GDM1 (cell line): ENCODE results near the gene SMAD5.

Experiments
- DNase-seq: peaks from one replicate; lab custom pipeline; 2025; lab: John Stamatoyannopoulos, UW

The SMAD5 gene

GRCh38 chr5:136115183-136115865, 17.3 kb upstream of the SMAD5 start:
- DNase-seq: no peak

GRCh38 chr5:136120529-136120928, 12.1 kb upstream of the SMAD5 start:
- DNase-seq: no peak

- no peak for DNase-seq
Observed at GRCh38 chr5:136123236-136123768, 9.3 kb upstream of the SMAD5 start.

DNA sequence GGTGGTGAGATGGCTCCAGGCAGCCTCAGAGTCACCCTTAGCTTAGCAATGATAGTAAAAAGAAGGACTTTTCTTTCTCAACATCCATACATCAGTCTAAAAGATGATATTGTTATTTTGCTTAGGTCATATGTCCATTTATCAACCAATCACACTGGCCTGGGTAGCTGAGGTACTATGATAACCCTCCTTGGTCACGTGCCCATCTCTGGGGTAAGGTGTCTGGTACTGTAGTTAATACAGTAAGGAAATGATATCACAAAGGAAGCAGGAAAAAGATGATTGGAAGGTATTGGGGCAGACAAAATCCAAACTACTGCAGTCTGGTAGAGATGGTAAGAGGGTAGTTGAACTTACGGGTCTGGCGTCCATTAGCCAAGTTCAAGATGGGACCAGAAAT, 5.1 kb upstream of the SMAD5 start:
- no peak for DNase-seq

- no peak for DNase-seq
Observed at GRCh38 chr5:136128481-136128880, 4.2 kb upstream of the SMAD5 start.

- no peak for DNase-seq
Observed at GRCh38 chr5:136129445-136129844, 3.2 kb upstream of the SMAD5 start.

- DNase-seq: no peak
Observed at GRCh38 chr5:136130581-136130980, 2.1 kb upstream of the SMAD5 start.

- no peak for DNase-seq
Observed at GRCh38 chr5:136132087-136132486, 558 bp upstream of the SMAD5 start.

- no peak for DNase-seq
Observed at GRCh38 chr5:136133222-136133921, 727 bp downstream of the SMAD5 start.

DNA sequence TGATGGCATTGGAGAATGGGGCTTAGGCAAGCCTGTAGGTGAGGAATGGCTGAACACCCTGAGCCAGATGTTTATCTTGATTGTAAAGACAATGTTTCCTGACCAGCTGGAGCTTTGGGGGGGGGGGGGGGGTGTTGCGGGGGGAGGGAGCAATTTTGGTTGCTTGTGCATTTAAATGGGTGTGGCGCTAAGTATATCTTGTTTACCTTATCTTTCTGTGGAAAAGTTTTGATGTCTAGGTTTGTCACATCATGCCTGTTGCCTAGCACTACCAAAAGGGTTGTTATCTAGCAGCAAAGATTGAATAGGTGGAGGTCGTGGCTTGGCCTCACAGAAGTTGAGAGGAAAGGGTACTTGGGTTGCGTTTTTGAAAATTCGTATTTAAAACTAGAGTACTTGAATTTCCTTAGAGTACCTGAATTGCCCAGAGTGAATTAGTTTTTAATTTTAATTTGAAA, 1.3 kb downstream of the SMAD5 start:
- no peak for DNase-seq

- no peak for DNase-seq
Observed at GRCh38 chr5:136134653-136135052, 2.0 kb downstream of the SMAD5 start.

DNA sequence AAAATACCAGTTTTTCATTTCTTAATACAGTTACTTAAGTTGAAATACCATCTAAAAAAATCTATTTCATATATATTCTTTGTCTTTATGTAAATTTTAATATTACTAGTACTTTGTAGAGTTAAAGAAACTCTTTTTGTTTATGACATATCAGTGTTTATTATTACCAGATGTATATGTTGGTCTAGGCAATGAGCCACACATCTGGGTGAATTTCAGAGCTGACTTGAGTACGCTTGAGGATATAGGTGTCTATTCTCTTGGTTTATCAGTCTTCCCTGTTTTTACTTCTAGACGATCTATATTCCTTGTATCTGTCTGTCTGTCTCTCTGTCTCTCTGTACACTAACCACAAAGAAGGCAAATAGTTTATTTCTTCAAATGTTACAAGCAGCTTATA, 2.9 kb downstream of the SMAD5 start:
- DNase-seq: no peak

- DNase-seq: no peak
Observed at GRCh38 chr5:136137497-136138220, 5.0 kb downstream of the SMAD5 start.

DNA sequence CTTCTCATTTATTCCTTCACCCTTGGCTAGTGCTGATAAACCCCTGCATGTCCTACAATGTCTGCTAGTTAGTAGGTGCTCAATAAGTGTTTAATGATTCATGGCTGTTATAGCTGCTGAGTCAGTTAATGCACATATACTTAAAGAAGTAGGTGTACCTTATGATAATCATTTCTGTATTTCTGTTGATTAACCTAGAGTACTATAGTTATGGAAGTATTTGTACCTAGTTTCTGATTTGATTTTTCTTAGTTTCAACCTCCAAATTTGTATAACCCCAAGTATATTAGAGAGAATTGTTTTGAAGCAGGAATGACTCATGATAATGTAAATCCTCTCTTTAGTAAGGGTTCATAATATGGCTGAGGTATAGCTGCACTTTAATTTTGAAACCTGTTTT, 8.9 kb downstream of the SMAD5 start:
- DNase-seq: no peak

DNA sequence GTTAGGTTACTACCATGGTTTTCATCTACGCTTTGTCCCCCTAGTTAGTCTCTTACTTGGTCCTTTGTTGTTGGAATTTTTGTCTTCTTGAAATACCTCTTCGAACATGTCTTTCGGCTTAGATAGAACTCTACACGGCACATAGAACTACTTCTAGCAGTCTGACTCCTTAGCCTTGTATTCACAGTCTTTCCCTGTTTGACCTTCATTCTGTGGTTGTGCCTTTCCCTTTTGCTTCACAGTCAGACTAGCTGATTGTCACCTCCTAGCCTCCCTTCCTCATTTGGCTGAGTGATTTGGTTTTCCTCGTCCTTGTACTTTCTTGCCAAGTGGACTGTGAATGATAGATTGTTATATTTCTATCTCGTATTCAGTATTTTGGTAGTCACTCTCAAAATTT, 10.7 kb downstream of the SMAD5 start:
- no peak for DNase-seq

GRCh38 chr5:136143763-136144162, 11.1 kb downstream of the SMAD5 start:
- no peak for DNase-seq

GRCh38 chr5:136145030-136145429, 12.4 kb downstream of the SMAD5 start:
- DNase-seq: no peak

- DNase-seq: no peak
Observed at GRCh38 chr5:136146201-136146600, 13.6 kb downstream of the SMAD5 start.

DNA sequence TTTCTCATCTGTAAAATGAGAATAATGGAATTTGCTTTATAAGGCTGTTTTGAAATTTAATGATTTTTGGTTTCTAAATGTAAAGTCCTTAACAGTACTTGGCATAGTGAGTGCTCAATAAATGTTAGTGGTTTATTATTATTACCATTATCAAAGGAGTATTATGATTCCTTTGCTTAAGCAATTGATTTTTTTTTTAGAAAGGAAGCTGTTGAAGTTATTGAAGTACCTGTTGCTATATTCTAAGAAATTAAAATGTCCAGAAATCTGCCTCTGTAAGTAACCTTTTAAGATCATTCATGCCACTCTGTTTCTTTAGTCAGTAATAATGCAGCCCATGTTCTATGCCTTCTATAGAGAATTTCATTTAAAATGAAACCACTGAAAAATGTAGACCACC, 15.0 kb downstream of the SMAD5 start:
- no peak for DNase-seq

DNA sequence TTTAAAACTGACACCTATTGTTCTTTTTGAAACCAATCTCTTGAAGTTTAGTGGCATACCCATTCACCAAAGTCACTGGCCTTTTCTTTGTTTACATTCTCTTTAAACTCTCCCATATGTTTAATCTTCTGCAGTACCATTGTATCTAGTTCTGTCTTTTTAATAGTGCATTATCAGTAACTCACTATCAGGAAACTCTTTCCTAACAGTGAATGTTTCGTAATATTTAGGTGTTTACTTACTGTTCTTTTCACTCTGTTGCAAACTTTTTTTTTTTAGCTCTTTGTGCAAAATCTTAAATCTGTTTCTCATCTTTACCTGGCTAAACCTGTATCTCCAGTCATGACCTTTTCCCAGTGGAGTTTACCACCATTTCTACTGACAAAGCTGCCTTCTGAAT, 17.2 kb downstream of the SMAD5 start:
- DNase-seq: no peak

DNA sequence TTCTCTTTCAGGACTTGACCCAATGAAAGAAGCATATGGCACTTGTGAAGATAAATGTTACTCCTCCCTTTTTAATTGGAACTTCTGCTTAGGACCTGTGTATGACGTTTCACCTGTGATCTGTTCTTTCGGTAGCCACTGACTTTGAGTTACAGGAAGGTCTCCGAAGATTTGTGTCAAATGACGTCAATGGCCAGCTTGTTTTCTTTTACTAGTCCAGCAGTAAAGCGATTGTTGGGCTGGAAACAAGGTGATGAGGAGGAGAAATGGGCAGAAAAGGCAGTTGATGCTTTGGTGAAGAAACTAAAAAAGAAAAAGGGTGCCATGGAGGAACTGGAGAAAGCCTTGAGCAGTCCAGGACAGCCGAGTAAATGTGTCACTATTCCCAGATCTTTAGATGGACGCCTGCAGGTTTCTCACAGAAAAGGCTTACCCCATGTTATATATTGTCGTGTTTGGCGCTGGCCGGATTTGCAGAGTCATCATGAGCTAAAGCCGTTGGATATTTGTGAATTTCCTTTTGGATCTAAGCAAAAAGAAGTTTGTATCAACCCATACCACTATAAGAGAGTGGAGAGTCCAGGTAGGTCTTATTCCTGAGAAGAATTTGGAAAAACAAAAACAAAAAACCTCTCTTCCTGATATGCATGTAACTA, 21.1 kb downstream of the SMAD5 start:
- DNase-seq: no peak

- DNase-seq: no peak
Observed at GRCh38 chr5:136155078-136155477, 22.4 kb downstream of the SMAD5 start.
